ENCODE results near the gene NGEF.

The NGEF gene

GRCh38 chr2:232940724-232941123 lies 72.3 kb downstream of the NGEF start:
- Histone ChIP-seq H3K4me3 (ENCODE audit: low read length) (no peak overlapping the region), H3K9ac (ENCODE audit: low read length) (no peak overlapping the region), H3K27me3 (ENCODE audit: control insufficient read depth, insufficient read depth, low read length) (no peaks in the 10 kb centered on the region), H3K4me1 (ENCODE audit: control insufficient read depth, insufficient read depth, low read length) (no peaks in the 10 kb centered on the region), H3K36me3 (ENCODE audit: control insufficient read depth, insufficient read depth, low read length) (peaks cover 4% of the 10 kb centered on the region), H3K9me3 (ENCODE audit: control insufficient read depth, low read length) (no peaks in the 10 kb centered on the region)

GRCh38 chr2:232937278-232937906 lies 75.7 kb downstream of the NGEF start:
- no peaks in the 10 kb centered on the region for H3K36me3 ChIP-seq (ENCODE audit: control insufficient read depth, insufficient read depth, low read length)
- H3K9ac ChIP-seq (ENCODE audit: low read length) = no peak overlapping the region
- no peak overlapping the region for H3K4me3 ChIP-seq (ENCODE audit: low read length)
- H3K9me3 ChIP-seq (ENCODE audit: control insufficient read depth, low read length) = no peaks in the 10 kb centered on the region
- H3K4me1 ChIP-seq (ENCODE audit: control insufficient read depth, insufficient read depth, low read length) = no peaks in the 10 kb centered on the region
- H3K27me3 ChIP-seq (ENCODE audit: control insufficient read depth, insufficient read depth, low read length) = no peaks in the 10 kb centered on the region

- Histone ChIP-seq H3K4me3 (ENCODE audit: low read length) (no peak overlapping the region), H3K9ac (ENCODE audit: low read length) (no peak overlapping the region), H3K4me1 (ENCODE audit: control insufficient read depth, insufficient read depth, low read length) (no peaks in the 10 kb centered on the region), H3K27me3 (ENCODE audit: control insufficient read depth, insufficient read depth, low read length) (peaks cover 16% of the 10 kb centered on the region), H3K9me3 (ENCODE audit: control insufficient read depth, low read length) (no peaks in the 10 kb centered on the region), H3K36me3 (ENCODE audit: control insufficient read depth, insufficient read depth, low read length) (no peaks in the 10 kb centered on the region)
Measured at GRCh38 chr2:232931636-232932035, 81.4 kb downstream of the NGEF start.

GRCh38 chr2:232930059-232930400 lies 83.0 kb downstream of the NGEF start:
- H3K27me3 ChIP-seq (ENCODE audit: control insufficient read depth, insufficient read depth, low read length) = peaks cover 27% of the 10 kb centered on the region
- H3K9ac ChIP-seq (ENCODE audit: low read length) = no peak overlapping the region
- no peaks in the 10 kb centered on the region for H3K36me3 ChIP-seq (ENCODE audit: control insufficient read depth, insufficient read depth, low read length)
- no peak overlapping the region for H3K4me3 ChIP-seq (ENCODE audit: low read length)
- H3K9me3 ChIP-seq (ENCODE audit: control insufficient read depth, low read length) = no peaks in the 10 kb centered on the region
- no peaks in the 10 kb centered on the region for H3K4me1 ChIP-seq (ENCODE audit: control insufficient read depth, insufficient read depth, low read length)

GRCh38 chr2:232929303-232930058 lies 83.6 kb downstream of the NGEF start:
- no peaks in the 10 kb centered on the region for H3K36me3 ChIP-seq (ENCODE audit: control insufficient read depth, insufficient read depth, low read length)
- no peaks in the 10 kb centered on the region for H3K9me3 ChIP-seq (ENCODE audit: control insufficient read depth, low read length)
- H3K4me3 ChIP-seq (ENCODE audit: low read length) = no peak overlapping the region
- H3K9ac ChIP-seq (ENCODE audit: low read length) = no peak overlapping the region
- H3K27me3 ChIP-seq (ENCODE audit: control insufficient read depth, insufficient read depth, low read length) = peaks cover 27% of the 10 kb centered on the region
- H3K4me1 ChIP-seq (ENCODE audit: control insufficient read depth, insufficient read depth, low read length) = no peaks in the 10 kb centered on the region

GRCh38 chr2:232928551-232929302 lies 84.3 kb downstream of the NGEF start:
- no peak overlapping the region for H3K9ac ChIP-seq (ENCODE audit: low read length)
- H3K4me3 ChIP-seq (ENCODE audit: low read length) = no peak overlapping the region
- H3K27me3 ChIP-seq (ENCODE audit: control insufficient read depth, insufficient read depth, low read length) = peaks cover 27% of the 10 kb centered on the region
- no peaks in the 10 kb centered on the region for H3K9me3 ChIP-seq (ENCODE audit: control insufficient read depth, low read length)
- no peaks in the 10 kb centered on the region for H3K4me1 ChIP-seq (ENCODE audit: control insufficient read depth, insufficient read depth, low read length)
- H3K36me3 ChIP-seq (ENCODE audit: control insufficient read depth, insufficient read depth, low read length) = no peaks in the 10 kb centered on the region

- no peak overlapping the region for H3K9ac ChIP-seq (ENCODE audit: low read length)
- H3K4me1 ChIP-seq (ENCODE audit: control insufficient read depth, insufficient read depth, low read length) = no peaks in the 10 kb centered on the region
- no peak overlapping the region for H3K4me3 ChIP-seq (ENCODE audit: low read length)
- H3K27me3 ChIP-seq (ENCODE audit: control insufficient read depth, insufficient read depth, low read length) = peaks cover 27% of the 10 kb centered on the region
- no peaks in the 10 kb centered on the region for H3K36me3 ChIP-seq (ENCODE audit: control insufficient read depth, insufficient read depth, low read length)
- no peaks in the 10 kb centered on the region for H3K9me3 ChIP-seq (ENCODE audit: control insufficient read depth, low read length)
Measured at GRCh38 chr2:232927793-232928550, 85.1 kb downstream of the NGEF start.

- Histone ChIP-seq H3K27me3 (ENCODE audit: control insufficient read depth, insufficient read depth, low read length) (peaks cover 27% of the 10 kb centered on the region), H3K4me1 (ENCODE audit: control insufficient read depth, insufficient read depth, low read length) (no peaks in the 10 kb centered on the region), H3K9me3 (ENCODE audit: control insufficient read depth, low read length) (no peaks in the 10 kb centered on the region), H3K9ac (ENCODE audit: low read length) (no peak overlapping the region), H3K4me3 (ENCODE audit: low read length) (no peak overlapping the region), H3K36me3 (ENCODE audit: control insufficient read depth, insufficient read depth, low read length) (no peaks in the 10 kb centered on the region)
Measured at GRCh38 chr2:232927032-232927792, 85.8 kb downstream of the NGEF start.

- H3K9ac ChIP-seq (ENCODE audit: low read length) = no peak overlapping the region
- H3K36me3 ChIP-seq (ENCODE audit: control insufficient read depth, insufficient read depth, low read length) = no peaks in the 10 kb centered on the region
- H3K4me1 ChIP-seq (ENCODE audit: control insufficient read depth, insufficient read depth, low read length) = no peaks in the 10 kb centered on the region
- H3K9me3 ChIP-seq (ENCODE audit: control insufficient read depth, low read length) = no peaks in the 10 kb centered on the region
- peaks cover 27% of the 10 kb centered on the region for H3K27me3 ChIP-seq (ENCODE audit: control insufficient read depth, insufficient read depth, low read length)
- H3K4me3 ChIP-seq (ENCODE audit: low read length) = no peak overlapping the region
Measured at GRCh38 chr2:232926431-232926939, 86.6 kb downstream of the NGEF start.

GRCh38 chr2:232925821-232926156 lies 87.3 kb downstream of the NGEF start:
- no peaks in the 10 kb centered on the region for H3K36me3 ChIP-seq (ENCODE audit: control insufficient read depth, insufficient read depth, low read length)
- H3K27me3 ChIP-seq (ENCODE audit: control insufficient read depth, insufficient read depth, low read length) = peaks cover 27% of the 10 kb centered on the region
- no peaks in the 10 kb centered on the region for H3K9me3 ChIP-seq (ENCODE audit: control insufficient read depth, low read length)
- H3K4me3 ChIP-seq (ENCODE audit: low read length) = no peak overlapping the region
- H3K4me1 ChIP-seq (ENCODE audit: control insufficient read depth, insufficient read depth, low read length) = no peaks in the 10 kb centered on the region
- H3K9ac ChIP-seq (ENCODE audit: low read length) = no peak overlapping the region

GRCh38 chr2:232925153-232925820 lies 87.8 kb downstream of the NGEF start:
- Histone ChIP-seq H3K4me3 (ENCODE audit: low read length) (no peak overlapping the region), H3K4me1 (ENCODE audit: control insufficient read depth, insufficient read depth, low read length) (no peaks in the 10 kb centered on the region), H3K9me3 (ENCODE audit: control insufficient read depth, low read length) (no peaks in the 10 kb centered on the region), H3K9ac (ENCODE audit: low read length) (no peak overlapping the region), H3K27me3 (ENCODE audit: control insufficient read depth, insufficient read depth, low read length) (peaks cover 27% of the 10 kb centered on the region), H3K36me3 (ENCODE audit: control insufficient read depth, insufficient read depth, low read length) (no peaks in the 10 kb centered on the region)

All from mucosa of stomach (tissue), 1 donor.